AG10803 (cell line): Measurements from ENCODE around the gene CBFA2T3.
"Not testable (repeated sequence)": the region's sequence is repeated elsewhere in the genome, so short reads cannot be mapped to it uniquely, and the experiment has no call there.

Source experiments
- DNase-seq: peaks from one replicate; pipeline ENCODE4 v3.0.0; 2010; ENCODE audit warnings: low read depth
- H3K4me3 ChIP-seq: 2 replicates; pipeline ENCODE4 v1.5.1; 2011; ENCODE audit warnings: mild to moderate bottlenecking, low read length, control low read depth
- CTCF ChIP-seq: conservative IDR thresholded peaks from 2 replicates; pipeline ENCODE4 v1.5.1; 2011; ENCODE audit warnings: mild to moderate bottlenecking, low read length, control low read depth, inconsistent platforms

Gene CBFA2T3

GRCh38 chr16:89004209-89004831 is 27.3 kb upstream of the CBFA2T3 start:
- DNase-seq = no peak
- TF ChIP-seq CTCF = no peak
- H3K4me3 ChIP-seq = no peak overlapping the region

GRCh38 chr16:89003831-89004208 is 26.8 kb upstream of the CBFA2T3 start:
- DNase-seq = no peak
- TF ChIP-seq CTCF = no peak
- no peak overlapping the region for H3K4me3 ChIP-seq

- DNase-seq = no peak
- TF ChIP-seq CTCF = no peak
- H3K4me3 ChIP-seq = no peak overlapping the region
Observed at GRCh38 chr16:89002851-89003830, 26.1 kb upstream of the CBFA2T3 start.

GRCh38 chr16:89002081-89002480 is 25.1 kb upstream of the CBFA2T3 start:
- not testable (repeated sequence) for DNase-seq, H3K4me3 ChIP-seq

GRCh38 chr16:89001117-89002027 is 24.4 kb upstream of the CBFA2T3 start:
- no peak for DNase-seq
- no peak overlapping the region for H3K4me3 ChIP-seq
- TF ChIP-seq CTCF = no peak

GRCh38 chr16:89000207-89000959 is 23.4 kb upstream of the CBFA2T3 start:
- no peak for TF ChIP-seq CTCF

More at GRCh38 chr16:89000207-89000959, 23.4 kb upstream of the CBFA2T3 start:
- no peak overlapping the region for H3K4me3 ChIP-seq
- DNase-seq = no peak
